Tibial nerve (tissue), 4 donors: ENCODE measurements around the gene ZSWIM6.

Source experiments
- CTCF ChIP-seq, 5 experiments: fragments of 200-600 bp in 3 of 5; fragments of 450-650 bp in 2 of 5; sonication (generic) in 3 of 5; IDR thresholded peaks; one replicate each; pipeline ENCODE4 v1.5.1; 2016 to 2019; ENCODE audit warnings: antibody characterized with exemption in 5 of 5, mild to moderate bottlenecking in 3 of 5, moderate library complexity in 2 of 5
- EP300 ChIP-seq, 2 donors: sonication (generic); formaldehyde crosslinking; IDR thresholded peaks; one replicate each; pipeline ENCODE4 v1.6.1; 2017; ENCODE audit warnings: antibody characterized with exemption in 2 of 2, mild to moderate bottlenecking in 1 of 2
- POLR2A ChIP-seq, 2 donors: fragments of 450-650 bp; IDR thresholded peaks; one replicate each; pipeline ENCODE4 v1.6.1; 2017; ENCODE audit warnings: antibody characterized with exemption in 2 of 2, mild to moderate bottlenecking in 2 of 2, moderate library complexity in 2 of 2

DNA sequence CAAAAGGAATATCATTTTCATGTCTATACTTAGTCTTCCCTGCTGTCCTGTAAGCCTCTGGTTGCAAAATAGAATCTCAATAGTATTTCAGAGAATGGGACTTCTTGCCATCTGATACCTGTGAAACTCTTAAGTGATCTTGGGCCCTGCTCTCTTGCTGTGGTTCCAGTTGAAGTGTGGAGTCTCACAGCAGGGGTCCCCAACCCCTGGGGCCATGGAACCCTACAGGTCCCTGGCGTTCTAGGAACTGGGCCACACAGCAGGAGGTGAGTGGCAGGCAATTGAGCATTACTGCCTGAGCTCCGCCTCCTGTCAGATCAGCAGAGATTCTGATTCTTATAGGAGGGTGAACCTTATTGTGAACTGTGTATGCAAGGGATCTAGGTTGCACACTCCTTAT lies 65.9 kb downstream of the ZSWIM6 start:
- TF ChIP-seq EP300 (IDR thresholded peaks at IDR 0.05) (no peak), CTCF (IDR thresholded peaks at IDR 0.05) (no peak), POLR2A (IDR thresholded peaks at IDR 0.05) (no peak)
